T-cell (primary cell): ENCODE results near the gene SLC51A. TPM values are rescaled to one million over a fixed set of nuclear protein-coding genes. Genes with fewer than 3 reads are reported as not detected.

Experiments
- ATAC-seq, 4 experiments: fragments of 200-7000 bp in 3 of 4; fragments of 150-1000 bp in 1 of 4; cut with Tn5 transposase; replicated peaks in 1 of 4; 1 replicate in 3 of 4; 2 replicates in 1 of 4; pipeline ENCODE4 v1.10.0; 2021; ENCODE audit warnings: moderate library complexity in 3 of 4, mild to moderate bottlenecking in 2 of 4, moderate number of reproducible peaks in 1 of 4
- CTCF ChIA-PET, 2 donors: fragments of 300-600 bp; sonication (Branson Sonifier 250); formaldehyde crosslinking; loops; one replicate each; lab custom pipeline; 2022; ENCODE audit warnings: antibody characterized with exemption in 2 of 2; lab: Charles Lee
- POLR2A ChIA-PET, 2 donors: fragments of 300-600 bp; sonication (Branson Sonifier 250); formaldehyde crosslinking; loops; one replicate each; lab custom pipeline; 2022; ENCODE audit warnings: antibody characterized with exemption in 2 of 2; lab: Charles Lee
- DNase-seq, 35 experiments: peaks; one replicate each; pipeline versions ENCODE4 v3.0.0 to v3.0.0-alpha.2; 2013 to 2023
- H3K27ac ChIP-seq: one replicate; pipeline ENCODE4 v1.5.1; 2013; ENCODE audit warnings: low read length
- H3K27me3 ChIP-seq, 2 experiments: replicated peaks in 1 of 2; 1 replicate in 1 of 2; 2 replicates in 1 of 2; pipeline versions ENCODE4 v1.6.1 to v1.7.0; 2013; ENCODE audit warnings: low read length in 1 of 2, mixed read lengths in 1 of 2; ENCODE audit not compliant: control insufficient read depth in 2 of 2, insufficient read depth in 2 of 2; ENCODE audit errors: extremely low read depth in 1 of 2
- H3K36me3 ChIP-seq, 2 donors: 1 replicate in 1 of 2; 2 replicates in 1 of 2; pipeline versions ENCODE4 v1.6.1 to v1.7.0; 2013; ENCODE audit warnings: low read length in 1 of 2; ENCODE audit not compliant: control insufficient read depth in 2 of 2, insufficient read depth in 1 of 2; ENCODE audit errors: extremely low read depth in 1 of 2
- H3K4me1 ChIP-seq, 2 experiments: 1 replicate in 1 of 2; 2 replicates in 1 of 2; pipeline versions ENCODE4 v1.6.1 to v1.7.0; 2013; ENCODE audit warnings: low read length in 2 of 2, mixed read lengths in 1 of 2; ENCODE audit not compliant: insufficient read depth in 2 of 2, control insufficient read depth in 1 of 2; ENCODE audit errors: extremely low read depth in 1 of 2
- H3K4me3 ChIP-seq, 2 donors: 1 replicate in 1 of 2; 2 replicates in 1 of 2; pipeline versions ENCODE4 v1.5.1 to v1.7.0; 2013; ENCODE audit warnings: mild to moderate bottlenecking in 2 of 2, low read length in 1 of 2, moderate library complexity in 1 of 2; ENCODE audit not compliant: control insufficient read depth in 1 of 2; ENCODE audit errors: extremely low read depth in 1 of 2
- H3K9me3 ChIP-seq: 2 replicates; pipeline ENCODE4 v1.7.0; 2013
- H3K27ac Mint-ChIP-seq, 2 donors: one replicate each; pipeline ENCODE4 v1.8.0; 2020 to 2021; ENCODE audit warnings: mild to moderate bottlenecking in 2 of 2, mixed read lengths in 2 of 2
- H3K27me3 Mint-ChIP-seq, 2 donors: one replicate each; pipeline ENCODE4 v1.8.0; 2021 to 2022; ENCODE audit warnings: mixed read lengths in 2 of 2
- H3K36me3 Mint-ChIP-seq: one replicate; pipeline ENCODE4 v1.8.0; 2021; ENCODE audit warnings: mixed read lengths
- H3K4me1 Mint-ChIP-seq, 3 donors: one replicate each; pipeline ENCODE4 v1.8.0; 2020 to 2022; ENCODE audit warnings: mixed read lengths in 3 of 3, mild to moderate bottlenecking in 1 of 3
- H3K4me3 Mint-ChIP-seq, 3 donors: one replicate each; pipeline ENCODE4 v1.8.0; 2020 to 2022; ENCODE audit warnings: mild to moderate bottlenecking in 3 of 3, mixed read lengths in 3 of 3, moderate library complexity in 3 of 3
- H3K9me3 Mint-ChIP-seq, 3 donors: one replicate each; pipeline ENCODE4 v1.8.0; 2020 to 2022; ENCODE audit warnings: mixed read lengths in 3 of 3
- WGBS: methylation state at CpG from one replicate; pipeline ENCODE4 v1.1.5; 2013; ENCODE audit warnings: missing lambda C conversion rate; ENCODE audit not compliant: insufficient coverage; 5-methylcytosine and 5-hydroxymethylcytosine counted together
- total RNA-seq, 35 experiments: library from RNA in 6 of 35; stranded (reverse) in 6 of 35; fragments of 120-200 nt in 1 of 35; gene quantifications; one replicate each; pipeline versions ENCODE4 v1.2.1 to v1.2.4 and lab custom pipeline; 2013 to 2026

The SLC51A gene
- total RNA-seq, 5 donors from 2014 or later (not counting 1 experiment from before 2014, with no cell fraction given) = not detected

DNA sequence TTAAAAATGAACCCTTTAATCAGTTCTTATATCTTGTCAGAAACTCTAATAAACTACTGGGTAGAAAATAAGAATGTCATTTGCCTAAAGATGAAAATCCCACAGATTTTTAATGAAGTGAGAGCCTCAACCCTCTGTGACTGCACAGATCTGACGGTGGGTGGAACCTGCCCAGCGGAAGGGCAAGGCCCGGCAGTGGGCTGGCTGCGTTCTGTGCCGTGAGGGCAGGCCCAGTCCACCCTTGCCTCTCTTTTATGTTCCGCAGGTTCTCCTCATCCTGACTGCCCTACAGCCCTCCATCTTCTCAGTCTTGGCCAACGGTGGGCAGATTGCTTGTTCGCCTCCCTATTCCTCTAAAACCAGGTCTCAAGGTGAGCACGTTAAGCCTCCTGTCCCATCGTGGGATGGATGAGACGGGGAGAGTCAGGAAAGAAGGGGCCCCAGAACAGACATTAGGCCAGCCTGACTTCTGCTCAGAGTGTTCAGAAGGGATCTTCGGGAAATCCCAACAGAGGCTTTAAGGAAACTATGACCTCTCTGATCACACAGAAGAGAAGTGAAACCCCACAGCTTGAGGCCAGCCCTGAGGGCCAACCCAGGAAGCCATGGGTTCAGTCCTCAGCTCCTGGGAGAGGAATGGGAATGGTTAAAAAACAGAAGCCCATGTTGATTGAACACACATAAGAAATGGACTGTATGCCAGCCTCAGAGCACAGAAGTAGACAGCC, 16.0 kb downstream of the SLC51A start:
- Mint-ChIP-seq H3K27me3 (peaks cover 0 to 3% of the 10 kb centered on the region in 2 donors), H3K4me3 (no peak overlapping the region), H3K9me3 (no peaks in the 10 kb centered on the region), H3K4me1 (peaks cover 2 to 5% (median 4%) of the 10 kb centered on the region in 3 donors), H3K27ac (no peak overlapping the region), H3K36me3 (peaks cover 7% of the 10 kb centered on the region)
- Histone ChIP-seq H3K36me3 (peaks cover 0 to 6% of the 10 kb centered on the region in 2 donors), H3K4me3 (no peak overlapping the region), H3K4me1 (peaks cover 0 to 5% of the 10 kb centered on the region in 2 experiments), H3K27me3 (peaks cover 0 to 6% of the 10 kb centered on the region in 2 experiments), H3K9me3 (no peaks in the 10 kb centered on the region), H3K27ac (no peak overlapping the region)
- no peak for ATAC-seq
- 97% methylated on average over 9 of the region's 12 CpGs for WGBS
- CTCF ChIA-PET = no interaction called here
- POLR2A ChIA-PET = no interaction called here
- no peak for DNase-seq

DNA sequence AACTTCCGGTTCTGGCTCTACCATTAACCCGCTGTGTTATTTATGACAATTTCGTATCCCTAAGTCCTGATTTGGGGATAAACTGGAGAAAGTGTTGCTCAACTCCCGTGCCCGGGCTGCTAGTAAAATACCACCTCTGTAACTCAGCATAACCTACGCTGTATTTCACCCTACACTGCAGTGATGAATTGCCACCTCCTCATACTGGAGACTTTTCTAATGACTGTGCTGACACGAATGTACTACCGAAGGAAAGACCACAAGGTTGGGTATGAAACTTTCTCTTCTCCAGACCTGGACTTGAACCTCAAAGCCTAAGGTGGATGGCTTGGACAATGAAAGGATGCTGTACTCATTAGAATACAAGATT, 16.5 kb downstream of the SLC51A start:
- CTCF ChIA-PET = no interaction called here
- H3K4me3 Mint-ChIP-seq = no peak overlapping the region
- no peak overlapping the region for H3K27ac Mint-ChIP-seq
- no CpG with 5 or more reads among the region's 8 CpGs for WGBS
- no peaks in the 10 kb centered on the region for H3K9me3 Mint-ChIP-seq
- H3K36me3 ChIP-seq = peaks cover 0 to 12% of the 10 kb centered on the region in 2 donors
- no peak overlapping the region for H3K4me3 ChIP-seq
- no peaks in the 10 kb centered on the region for H3K27me3 Mint-ChIP-seq
- peaks cover 0 to 6% of the 10 kb centered on the region in 2 experiments for H3K4me1 ChIP-seq
- POLR2A ChIA-PET = no interaction called here
- DNase-seq = no peak
- peaks cover 12% of the 10 kb centered on the region for H3K36me3 Mint-ChIP-seq
- no peak overlapping the region for H3K27ac ChIP-seq
- peaks cover 0 to 2% of the 10 kb centered on the region in 2 experiments for H3K27me3 ChIP-seq
- H3K4me1 Mint-ChIP-seq = peaks cover 4 to 5% (median 5%) of the 10 kb centered on the region in 3 donors
- H3K9me3 ChIP-seq = no peaks in the 10 kb centered on the region
- no peak for ATAC-seq

DNA sequence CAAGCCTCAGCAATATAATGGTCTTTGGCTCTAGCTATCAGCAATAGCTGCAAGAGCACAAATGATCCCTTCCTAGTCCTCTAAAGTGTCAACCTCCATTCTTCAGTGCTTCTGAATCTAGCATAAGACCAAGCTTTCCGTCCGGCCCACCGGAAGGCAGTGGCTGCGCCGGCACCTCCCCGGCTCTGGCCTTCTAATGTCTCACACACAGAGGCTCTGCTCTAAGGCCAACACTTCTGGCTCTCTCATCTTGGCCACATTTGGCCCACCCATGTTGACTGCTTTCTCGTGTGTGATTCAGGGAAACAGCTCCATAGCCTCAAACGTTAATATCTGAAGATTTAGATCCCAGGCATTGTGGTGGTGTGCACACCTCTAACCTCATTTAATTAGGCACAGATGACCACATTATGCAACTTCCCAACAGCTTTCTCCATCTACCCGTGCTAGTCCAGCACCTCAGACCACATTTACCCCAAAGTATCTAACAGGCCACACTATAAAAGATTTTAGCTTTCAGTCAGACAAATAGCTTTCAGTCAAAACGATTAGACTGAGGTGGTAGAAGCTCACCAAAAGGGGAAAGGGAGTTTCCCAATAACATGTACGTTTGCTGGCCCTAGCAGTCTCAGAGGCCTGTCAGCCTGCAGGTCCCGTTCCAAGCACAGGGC, 19.3 kb downstream of the SLC51A start:
- H3K36me3 Mint-ChIP-seq = peaks cover 31% of the 10 kb centered on the region
- peaks cover 0 to 37% of the 10 kb centered on the region in 2 donors for H3K36me3 ChIP-seq
- H3K27me3 ChIP-seq = no peaks in the 10 kb centered on the region
- H3K4me3 Mint-ChIP-seq = no peak overlapping the region
- ATAC-seq = no peak
- H3K27ac ChIP-seq = no peak overlapping the region
- no peak overlapping the region for H3K4me3 ChIP-seq
- H3K27me3 Mint-ChIP-seq = no peaks in the 10 kb centered on the region
- no peak overlapping the region for H3K27ac Mint-ChIP-seq
- H3K9me3 Mint-ChIP-seq = no peaks in the 10 kb centered on the region
- H3K4me1 ChIP-seq = peaks cover 0 to 6% of the 10 kb centered on the region in 2 experiments
- ChIA-PET POLR2A (no interaction called here), CTCF (no interaction called here)
- no peaks in the 10 kb centered on the region for H3K9me3 ChIP-seq
- DNase-seq = no peak
- peaks cover 4 to 5% (median 5%) of the 10 kb centered on the region in 3 donors for H3K4me1 Mint-ChIP-seq
- 84% methylated on average over 9 of the region's 12 CpGs for WGBS

DNA sequence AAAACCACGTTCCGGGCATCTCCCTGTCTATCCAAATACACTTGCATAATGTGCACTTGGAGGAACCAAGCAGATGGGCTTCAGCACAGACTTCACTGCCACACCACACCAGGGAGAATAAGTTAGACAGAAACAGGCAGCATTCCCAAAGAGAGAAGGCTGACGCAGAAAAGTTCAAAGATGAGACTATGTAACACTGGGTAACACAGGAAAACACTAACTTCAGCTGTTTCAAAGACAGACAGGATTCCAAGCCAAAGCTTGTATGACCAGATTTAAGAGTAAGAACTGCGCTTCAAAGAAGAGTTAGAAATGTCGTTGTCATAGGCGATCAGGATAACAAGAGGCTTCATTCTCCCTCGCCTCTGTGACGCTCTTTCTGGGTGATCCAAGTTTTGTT, 19.9 kb downstream of the SLC51A start:
- no peaks in the 10 kb centered on the region for H3K9me3 Mint-ChIP-seq

DNA sequence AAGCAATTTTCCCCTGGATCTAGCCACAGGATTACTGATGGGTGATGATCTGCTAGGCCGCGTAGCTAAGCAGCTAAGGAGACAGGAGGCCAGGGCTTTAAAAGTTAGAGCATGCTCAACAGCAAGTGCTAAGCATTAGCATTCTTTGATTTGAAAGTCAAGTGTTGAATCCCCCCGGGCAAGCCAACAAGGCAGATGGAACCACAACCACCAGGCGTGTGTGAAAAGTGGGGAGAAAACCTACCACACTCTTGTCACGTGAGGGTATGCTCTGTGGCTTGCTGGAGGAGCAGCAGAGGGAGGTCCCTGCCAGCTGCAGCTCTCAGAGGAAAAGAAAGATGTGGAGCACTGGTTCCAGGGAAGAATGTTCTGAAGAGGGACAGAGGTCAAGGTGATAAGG, 20.9 kb downstream of the SLC51A start:
- WGBS = 79% methylated on average over 2 of the region's 5 CpGs
- H3K4me3 ChIP-seq = no peak overlapping the region
- Mint-ChIP-seq H3K4me3 (no peak overlapping the region), H3K9me3 (no peaks in the 10 kb centered on the region), H3K36me3 (peaks cover 43% of the 10 kb centered on the region), H3K4me1 (peaks cover 4 to 5% (median 5%) of the 10 kb centered on the region in 3 donors), H3K27ac (peak overlapping the region in 1 of 2 donors; percentile 49), H3K27me3 (no peaks in the 10 kb centered on the region)
- no peak overlapping the region for H3K27ac ChIP-seq
- DNase-seq = peak in 3 of 35 experiments; percentile 8 to 35 (median 13)
- peaks cover 4 to 51% of the 10 kb centered on the region in 2 donors for H3K36me3 ChIP-seq
- no peaks in the 10 kb centered on the region for H3K9me3 ChIP-seq
- peak in 1 of 4 experiments; percentile 30 for ATAC-seq
- H3K4me1 ChIP-seq = peaks cover 0 to 6% of the 10 kb centered on the region in 2 experiments
- no peaks in the 10 kb centered on the region for H3K27me3 ChIP-seq
- ChIA-PET POLR2A (no interaction called here), CTCF (no interaction called here)

More for the DNA sequence above, 19.9 kb downstream of the SLC51A start:
- DNase-seq (no peak), ATAC-seq (no peak)
- H3K4me1 ChIP-seq = peaks cover 0 to 6% of the 10 kb centered on the region in 2 experiments
- ChIA-PET POLR2A (no interaction called here), CTCF (no interaction called here)
- Mint-ChIP-seq H3K36me3 (peaks cover 34% of the 10 kb centered on the region), H3K27me3 (no peaks in the 10 kb centered on the region), H3K4me1 (peaks cover 4 to 5% (median 5%) of the 10 kb centered on the region in 3 donors), H3K27ac (no peak overlapping the region), H3K4me3 (no peak overlapping the region)
- no peak overlapping the region for H3K4me3 ChIP-seq
- no peaks in the 10 kb centered on the region for H3K9me3 ChIP-seq
- no peaks in the 10 kb centered on the region for H3K27me3 ChIP-seq
- WGBS = 96% methylated on average over 4 of the region's 8 CpGs
- no peak overlapping the region for H3K27ac ChIP-seq
- peaks cover 0 to 41% of the 10 kb centered on the region in 2 donors for H3K36me3 ChIP-seq

DNA sequence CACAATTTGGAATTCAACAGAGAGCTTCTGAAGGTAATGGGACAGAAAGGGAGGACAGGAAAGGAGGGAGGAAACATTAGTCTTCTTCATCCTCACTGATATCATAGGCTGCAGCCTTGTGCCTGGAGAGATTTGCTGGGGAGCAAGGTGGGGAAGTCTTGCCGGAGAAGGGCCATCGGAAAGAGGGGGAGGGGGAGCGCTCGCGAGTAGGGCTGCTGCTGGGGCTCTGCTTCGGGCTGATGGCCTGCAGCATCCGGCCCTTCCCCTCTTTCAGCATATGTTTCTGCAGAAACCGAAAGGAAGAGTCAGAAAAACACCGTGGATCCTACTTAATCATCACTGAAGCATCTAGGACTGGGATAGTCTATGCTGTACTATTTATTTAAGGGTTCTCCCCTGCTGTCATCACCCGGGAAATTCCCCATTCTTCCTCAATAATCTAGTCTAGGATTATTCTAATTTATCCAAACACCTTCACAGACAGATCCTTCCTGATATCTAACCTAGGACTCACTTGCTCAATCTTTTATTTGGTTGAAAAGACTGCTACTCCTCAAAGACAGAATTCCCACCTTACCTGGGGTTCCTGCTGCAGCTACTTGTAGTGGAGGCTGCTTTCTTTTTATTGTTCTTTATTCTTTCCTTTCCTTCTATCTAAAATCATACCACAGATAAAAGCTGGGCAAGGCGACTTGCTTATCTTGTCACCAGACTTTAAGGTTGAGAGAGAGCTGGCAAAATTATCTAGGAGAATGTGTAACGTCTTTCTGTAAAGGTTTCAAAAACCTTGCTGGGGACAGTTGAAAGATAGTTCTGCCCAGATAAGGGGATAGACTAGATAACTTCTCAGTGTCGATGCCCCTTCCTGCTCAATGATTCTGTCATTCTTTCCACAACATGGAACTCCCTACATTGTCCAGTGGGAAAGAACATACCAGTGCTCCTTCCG, 22.6 kb downstream of the SLC51A start:
- H3K27ac ChIP-seq = no peak overlapping the region
- Mint-ChIP-seq H3K27ac (peak overlapping the region in 1 of 2 donors; percentile 31), H3K9me3 (no peaks in the 10 kb centered on the region), H3K36me3 (peaks cover 47% of the 10 kb centered on the region), H3K4me1 (peaks cover 0 to 5% (median 4%) of the 10 kb centered on the region in 3 donors), H3K4me3 (no peak overlapping the region), H3K27me3 (no peaks in the 10 kb centered on the region)
- WGBS = 100% methylated on average over 3 of the region's 14 CpGs
- peaks cover 4 to 58% of the 10 kb centered on the region in 2 donors for H3K36me3 ChIP-seq
- peaks cover 0 to 6% of the 10 kb centered on the region in 2 experiments for H3K4me1 ChIP-seq
- no peaks in the 10 kb centered on the region for H3K27me3 ChIP-seq
- no peak for ATAC-seq
- ChIA-PET CTCF (no interaction called here), POLR2A (no interaction called here)
- no peaks in the 10 kb centered on the region for H3K9me3 ChIP-seq
- H3K4me3 ChIP-seq = no peak overlapping the region
- DNase-seq = no peak
